Dedifferentiated amniotic fluid mesenchymal stem cell (primary cell): ENCODE data around the gene TTC19.
"Not testable (repeated sequence)": the region's sequence is repeated elsewhere in the genome, so short reads cannot be mapped to it uniquely, and the experiment has no call there.

Experiments used
- DNase-seq: peaks from one replicate; pipeline ENCODE4 v3.0.0-alpha.2; 2016; ENCODE audit errors: extremely low spot score

TTC19 gene

DNA sequence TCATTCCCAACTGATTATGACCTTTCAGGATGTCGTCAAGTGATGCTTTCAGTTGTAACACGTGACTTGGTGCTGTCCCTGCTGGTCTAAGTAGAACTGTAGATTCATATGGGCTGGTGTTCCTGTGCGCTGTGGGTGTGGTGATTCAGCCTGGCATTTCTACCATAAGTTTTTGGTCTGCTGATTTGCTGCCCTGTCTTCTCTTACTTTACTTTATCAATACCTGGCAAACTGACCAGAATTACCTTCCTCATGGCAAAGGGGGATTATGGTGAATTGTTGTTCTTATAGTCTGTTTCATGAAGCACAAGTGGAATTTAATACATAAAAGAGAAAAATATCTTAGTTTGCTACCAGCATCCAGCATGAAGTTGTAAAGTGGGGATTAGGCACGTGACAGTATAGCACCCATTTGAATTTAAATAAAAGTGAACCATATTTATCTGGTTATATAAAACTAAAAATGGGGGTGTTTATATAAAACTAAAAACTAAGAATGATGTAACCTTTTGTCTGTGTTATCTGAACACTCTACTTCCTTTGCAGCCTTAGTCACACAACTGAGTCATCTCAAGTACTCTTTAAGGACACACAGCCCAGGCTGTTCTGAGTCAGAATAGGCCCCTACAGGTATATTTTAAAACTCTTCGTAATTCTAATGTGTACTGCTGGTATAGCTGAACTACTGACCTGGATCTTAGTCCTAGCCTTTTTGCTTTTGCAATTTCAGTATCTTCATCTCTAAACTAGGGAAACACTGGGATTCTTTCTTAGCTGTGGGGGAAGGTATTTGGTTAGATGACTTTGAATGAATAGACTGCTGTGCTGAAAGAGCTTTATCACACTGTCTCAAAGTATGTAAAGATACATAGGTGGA, 28.3 kb downstream of the TTC19 start:
- DNase-seq = peak; percentile 89

DNA sequence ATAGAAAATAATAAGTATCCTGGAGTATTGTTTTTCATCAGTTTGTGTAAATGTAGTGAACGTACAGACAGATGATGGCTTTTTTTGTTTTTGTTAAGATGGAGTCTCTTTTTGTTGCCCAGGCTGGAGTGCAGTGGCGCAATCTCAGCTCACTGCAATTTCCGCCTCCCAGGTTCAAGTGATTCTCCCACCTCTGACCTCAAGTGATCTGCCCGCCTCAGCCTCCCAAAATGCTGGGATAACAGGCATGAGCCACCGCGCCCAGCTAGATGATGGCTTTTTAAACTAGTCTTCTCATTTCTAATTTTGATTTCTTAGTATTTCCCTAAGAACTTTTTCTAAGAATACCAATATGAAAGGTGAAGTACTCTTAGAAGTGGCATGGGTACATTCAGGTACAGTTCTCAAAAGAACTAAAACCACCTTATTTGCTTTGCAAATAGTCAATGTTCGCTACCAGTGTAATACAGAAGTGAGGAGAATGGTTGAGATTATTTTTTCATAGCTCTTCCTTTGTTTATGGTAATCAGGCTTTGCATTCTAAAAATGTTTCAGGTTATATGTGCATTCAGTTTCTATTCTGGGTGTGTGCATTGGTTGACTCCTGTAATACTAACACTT, 34.2 kb downstream of the TTC19 start:
- no peak for DNase-seq

DNA sequence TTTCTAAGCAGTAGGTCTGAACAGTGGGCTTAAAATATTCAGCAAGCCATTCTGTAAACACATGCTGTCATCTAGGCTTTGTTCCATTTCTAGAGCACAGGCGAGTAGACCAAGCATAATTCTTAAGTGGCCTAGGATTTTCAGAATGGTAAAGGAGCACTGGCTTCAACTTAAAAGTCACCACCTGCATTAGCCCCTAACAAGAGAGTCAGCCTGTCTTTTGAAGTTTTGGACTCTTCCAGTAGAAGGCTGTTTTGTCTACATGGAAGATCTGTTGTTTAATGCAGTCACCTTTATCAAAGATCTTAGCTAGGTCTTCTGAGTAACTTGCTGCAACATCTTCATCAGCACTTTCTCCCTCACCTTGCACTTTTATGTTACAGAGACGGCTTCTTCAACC, 36.6 kb downstream of the TTC19 start:
- DNase-seq = no peak

DNA sequence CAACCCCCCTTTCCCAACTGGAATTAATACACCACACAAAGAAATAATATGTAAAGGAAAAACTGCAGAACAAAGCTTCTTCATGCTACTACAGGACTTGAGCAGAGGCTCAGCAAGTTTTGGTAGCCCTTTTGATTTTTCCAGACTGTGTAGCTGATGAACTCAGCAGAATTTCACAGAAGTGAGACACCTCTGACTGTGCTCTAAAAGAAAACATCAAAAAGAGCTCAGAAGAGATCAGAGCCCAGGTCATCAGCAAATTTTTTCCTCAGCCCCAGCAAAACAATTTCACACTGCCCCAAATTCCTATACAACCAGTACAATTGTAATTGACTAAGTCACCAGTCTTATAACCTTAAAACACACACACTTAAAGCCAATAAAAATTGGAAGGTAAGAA, 38.0 kb downstream of the TTC19 start:
- DNase-seq = no peak

DNA sequence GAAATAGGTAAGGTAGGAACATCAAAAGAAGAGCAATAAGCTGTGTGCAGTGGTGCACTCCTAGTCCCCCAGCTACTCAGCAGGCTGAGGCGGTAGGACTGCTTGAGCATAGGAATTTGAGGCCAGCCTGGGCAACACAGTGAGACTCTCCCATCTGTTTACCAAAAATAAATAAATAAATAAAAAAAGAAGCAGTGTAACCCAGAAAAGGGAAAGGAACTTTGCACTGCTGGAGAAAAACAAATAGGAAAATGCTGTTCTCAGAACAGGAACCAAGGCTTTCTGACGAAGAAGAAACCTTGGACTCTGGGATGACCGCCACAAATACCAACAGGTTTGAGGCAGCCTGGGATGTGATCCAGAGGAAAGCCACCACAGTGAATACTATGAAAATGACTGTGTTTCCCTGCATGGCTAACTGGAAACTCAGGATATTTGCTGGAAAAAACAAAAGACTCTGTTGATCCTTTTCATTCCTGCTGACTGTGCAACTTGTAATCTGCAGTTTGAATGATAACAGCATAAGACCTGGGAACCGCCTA, 41.2 kb downstream of the TTC19 start:
- peak; percentile 48 for DNase-seq

DNA sequence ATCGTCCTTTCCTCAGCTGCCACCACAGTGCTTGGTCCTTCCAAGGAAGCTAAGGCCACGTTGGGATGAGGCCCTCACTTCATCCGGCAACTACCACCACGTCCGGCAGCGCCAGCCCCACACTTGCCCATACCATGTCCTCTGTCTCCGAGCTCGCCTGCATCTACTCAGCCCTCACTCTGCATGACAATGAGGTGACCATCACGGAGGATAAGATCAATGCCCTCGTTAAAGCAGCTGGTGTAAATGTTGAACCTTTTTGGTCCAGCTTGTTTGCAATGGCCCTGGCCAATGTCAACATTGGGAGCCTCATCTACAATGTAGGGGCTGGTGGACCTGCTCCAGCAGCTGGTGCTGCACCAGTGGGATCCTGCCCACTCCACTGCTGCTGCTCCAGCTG, 44.9 kb downstream of the TTC19 start:
- no peak for DNase-seq

DNA sequence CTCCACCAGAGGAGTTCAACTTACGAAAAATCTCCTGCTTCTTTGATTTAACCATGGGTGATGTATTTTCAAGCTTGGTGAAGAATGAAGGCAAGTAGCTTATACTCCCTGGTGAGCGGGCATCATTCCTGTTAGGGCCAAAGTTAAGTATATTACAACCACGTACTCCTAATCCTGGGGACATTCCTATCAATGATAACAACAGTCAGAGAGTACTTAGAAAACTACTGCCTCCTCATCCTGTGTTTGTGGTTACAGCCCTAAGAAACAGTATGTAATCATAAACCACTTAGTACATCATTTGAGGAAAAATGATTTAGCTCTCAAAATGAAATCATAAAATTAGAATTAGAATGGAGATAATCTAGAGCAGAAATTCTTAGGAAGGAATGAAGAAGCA, 47.3 kb downstream of the TTC19 start:
- no peak for DNase-seq

DNA sequence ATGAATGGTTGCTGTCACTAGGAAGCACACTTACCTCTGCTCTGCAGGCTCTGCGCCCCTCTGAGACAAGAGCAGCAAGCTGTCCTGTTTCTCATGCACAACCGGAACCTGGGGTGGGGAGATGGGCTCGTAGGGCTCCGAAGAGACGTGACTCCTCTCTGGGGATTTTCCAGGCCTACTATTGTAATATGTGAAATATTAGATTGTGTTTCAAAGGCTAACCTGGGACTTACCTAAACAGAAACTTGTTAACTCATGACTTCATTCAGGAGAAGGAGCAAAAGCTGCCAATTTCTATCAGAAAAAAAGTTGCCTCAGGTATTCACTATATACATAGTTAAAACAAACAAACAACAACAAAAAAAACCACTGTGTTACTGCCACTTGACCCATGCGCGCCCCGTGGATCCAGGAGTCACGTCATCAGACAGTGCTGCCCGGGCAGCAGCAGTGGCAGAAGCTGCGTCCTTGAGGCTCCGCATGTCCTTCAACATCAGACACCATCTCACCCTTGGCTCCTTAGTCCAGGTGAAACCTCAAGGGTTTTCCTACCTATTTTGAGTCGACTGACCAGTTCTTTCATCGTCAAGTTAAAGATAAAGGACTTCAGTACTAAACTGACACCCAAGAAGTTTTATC, 49.3 kb downstream of the TTC19 start:
- no peak for DNase-seq

DNA sequence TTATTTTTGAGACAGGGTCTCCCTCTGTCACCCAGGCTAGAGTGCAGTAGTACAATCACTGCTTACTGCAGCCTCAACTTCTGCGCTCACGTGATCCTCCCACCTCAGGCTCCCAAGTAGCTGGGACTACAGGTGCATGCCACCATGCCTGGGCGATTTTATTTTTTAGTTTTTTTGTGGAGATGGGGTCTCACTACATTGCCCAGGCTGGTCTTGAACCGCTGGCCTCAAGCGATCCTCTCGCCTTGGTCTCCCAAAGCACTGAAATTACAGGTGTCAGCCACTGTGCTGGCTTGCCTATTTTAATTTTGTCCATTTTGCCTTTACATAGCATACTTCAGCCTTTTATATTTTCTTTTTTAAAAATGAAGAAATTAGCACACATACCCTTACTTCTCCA, 51.2 kb downstream of the TTC19 start:
- no peak for DNase-seq

DNA sequence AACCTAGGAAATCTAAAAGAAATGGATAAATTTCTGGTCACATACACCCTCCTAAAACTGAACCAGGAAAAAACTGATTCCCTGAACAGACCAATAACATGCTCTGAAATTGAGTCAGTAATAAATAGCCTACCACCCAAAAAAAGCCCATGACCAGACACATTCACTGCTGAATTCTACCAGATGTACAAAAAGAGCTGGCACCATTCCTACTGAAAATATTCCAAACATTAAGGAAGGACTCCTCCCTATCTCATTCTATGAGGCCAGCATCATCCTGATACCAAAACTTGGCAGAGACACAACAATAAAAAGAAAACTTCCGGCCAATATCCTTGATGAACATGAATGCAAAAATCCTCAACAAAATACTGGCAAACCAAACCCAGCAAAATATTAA, 52.9 kb downstream of the TTC19 start:
- DNase-seq = no peak

DNA sequence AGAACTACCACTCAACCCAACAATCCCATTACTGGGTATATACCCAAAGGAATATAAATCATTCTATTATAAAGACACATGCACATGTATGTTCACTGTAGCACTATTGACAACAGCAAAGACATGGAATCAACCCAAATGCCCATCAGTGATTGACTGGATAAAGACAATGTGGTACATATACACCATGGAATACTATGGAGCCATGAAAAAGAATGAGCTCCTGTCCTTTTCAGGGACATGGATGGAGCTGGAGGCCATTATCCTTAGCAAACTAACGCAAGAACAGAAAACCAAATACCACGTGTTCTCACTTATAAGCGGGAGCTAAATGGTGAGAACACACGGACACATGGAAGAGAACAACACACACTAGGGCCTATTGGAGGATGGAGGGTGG, 55.5 kb downstream of the TTC19 start:
- DNase-seq = not testable (repeated sequence)

DNA sequence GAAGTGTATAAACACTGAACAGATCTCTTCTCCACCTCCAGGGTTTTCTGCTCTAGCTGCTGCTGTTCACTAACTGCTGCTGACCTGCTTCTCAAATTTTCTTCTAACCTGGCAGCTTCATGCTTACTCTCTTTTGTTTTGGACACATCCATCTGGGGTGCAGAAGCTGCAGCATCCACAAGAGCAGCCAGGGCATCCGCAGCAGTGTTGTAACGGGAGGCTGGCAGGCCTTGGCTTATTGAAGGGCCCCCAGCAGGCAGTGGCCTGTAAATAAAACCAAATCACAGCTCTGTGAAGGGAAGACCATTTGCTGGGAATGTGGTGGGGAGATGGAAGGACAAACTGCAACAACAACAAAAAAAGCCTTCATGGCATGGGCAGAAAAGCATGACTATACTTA, 62.0 kb downstream of the TTC19 start:
- no peak for DNase-seq

DNA sequence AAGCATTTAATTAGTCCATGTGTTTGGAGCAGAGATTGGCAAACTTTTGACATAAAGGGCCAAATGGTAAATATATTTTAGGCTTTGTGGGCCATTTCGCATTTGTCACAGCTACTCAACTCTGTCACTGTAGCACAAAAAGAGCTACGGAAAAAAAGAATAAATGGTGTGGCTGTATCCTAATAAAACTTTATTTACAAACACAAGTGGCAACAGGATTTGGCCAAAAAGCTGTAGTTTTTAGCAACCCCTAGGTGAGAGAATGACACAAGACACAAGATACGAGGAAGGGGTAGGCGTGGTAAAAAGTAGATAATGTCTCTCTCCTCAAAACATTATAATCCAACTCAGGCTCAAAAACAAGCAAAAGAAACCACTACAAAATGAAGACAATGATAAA, 66.5 kb downstream of the TTC19 start:
- no peak for DNase-seq

DNA sequence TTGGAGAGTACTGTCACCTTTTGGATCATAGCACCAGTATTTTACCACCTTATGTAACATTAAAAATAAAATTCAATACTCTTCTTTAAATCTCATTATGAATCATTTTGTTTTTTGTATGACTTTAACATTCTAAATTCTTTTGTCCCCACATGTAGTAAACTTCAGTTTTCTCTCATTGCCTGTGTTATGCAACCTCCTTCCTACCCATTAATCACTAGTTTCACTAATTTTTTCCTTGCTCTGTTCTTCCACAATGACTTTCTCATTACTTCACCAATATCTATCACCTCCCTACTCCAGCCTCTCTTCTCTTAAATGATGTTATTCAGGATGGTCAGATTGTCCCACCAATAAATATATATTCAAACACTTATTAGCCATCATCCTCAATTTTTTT, 68.7 kb downstream of the TTC19 start:
- DNase-seq = no peak

DNA sequence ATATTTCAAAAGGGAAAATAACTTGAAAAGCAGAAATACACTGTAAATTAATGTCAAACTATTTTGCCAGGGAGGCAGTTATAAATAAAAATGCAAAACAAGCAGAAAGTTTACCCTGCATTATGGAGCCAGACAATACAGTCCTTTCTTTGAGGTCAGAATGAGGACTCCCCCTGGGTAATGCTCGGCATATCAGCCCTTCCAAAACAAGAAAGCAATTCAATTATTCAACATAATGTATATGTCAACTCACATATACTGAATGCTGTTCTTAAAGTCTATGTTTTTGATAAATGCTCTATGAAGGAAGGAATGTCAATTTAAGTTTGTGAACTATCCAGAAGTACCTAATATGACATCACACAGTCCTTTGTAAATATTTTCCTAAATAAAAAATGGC, 72.4 kb downstream of the TTC19 start:
- DNase-seq = no peak

DNA sequence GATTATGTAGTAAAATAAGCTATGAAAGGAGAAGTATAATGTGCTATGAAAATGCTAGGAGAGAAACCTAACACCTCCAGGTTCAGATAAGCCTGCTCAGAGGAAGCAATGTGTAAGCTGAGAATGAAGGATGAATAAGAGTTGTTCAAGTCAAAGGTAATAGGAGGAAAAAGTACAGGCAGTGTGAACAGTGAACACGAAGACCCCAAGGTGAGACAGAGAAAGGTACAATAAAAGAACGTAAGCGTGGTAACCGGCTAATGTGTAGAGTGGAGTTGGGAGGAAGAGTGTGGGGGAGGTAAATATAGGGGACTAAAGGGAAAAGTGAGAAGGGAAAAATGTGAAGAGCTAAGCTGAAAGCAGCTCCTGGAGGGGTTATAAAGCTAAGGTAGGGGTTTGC, 74.2 kb downstream of the TTC19 start:
- DNase-seq = no peak

DNA sequence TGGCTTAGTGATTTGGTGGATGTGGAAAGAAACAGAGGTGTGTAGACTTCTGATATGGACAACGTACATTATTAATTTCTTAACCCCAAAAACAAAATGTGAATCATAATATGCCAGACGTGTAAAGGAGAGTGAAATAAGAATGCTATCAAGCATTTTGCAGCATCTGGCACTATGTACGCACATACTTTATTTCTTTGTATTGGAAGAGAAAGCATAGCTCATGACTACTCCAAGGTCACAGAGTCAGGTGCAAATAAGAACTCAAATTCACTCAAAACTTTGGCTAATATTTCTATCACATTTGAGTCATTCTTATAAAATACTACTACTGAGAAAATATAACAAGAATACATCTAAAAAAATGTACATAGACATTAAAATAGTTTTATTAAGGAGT, 74.8 kb downstream of the TTC19 start:
- no peak for DNase-seq

DNA sequence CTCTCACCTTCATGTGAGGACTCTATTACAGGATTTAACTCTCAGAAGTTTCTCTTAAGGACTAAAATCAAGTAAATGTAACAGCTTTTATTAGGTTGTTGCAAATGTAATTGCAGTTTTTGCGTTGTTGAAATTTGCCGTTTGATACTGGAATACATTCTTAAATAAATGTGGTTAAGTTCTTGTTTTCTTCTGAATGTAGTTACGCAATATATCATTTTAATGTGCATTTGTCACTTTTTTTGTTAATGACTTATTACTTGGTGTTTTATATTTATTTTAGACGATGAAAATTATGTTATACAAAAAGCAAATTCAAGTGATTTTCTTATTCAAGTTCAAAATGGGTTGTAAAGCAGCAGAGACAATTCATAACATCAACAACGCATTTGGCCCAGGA, 76.3 kb downstream of the TTC19 start:
- DNase-seq = no peak
